K562 (cell line): Measurements from ENCODE around the gene ATP2A1. TPM values are rescaled to one million over a fixed set of nuclear protein-coding genes. Genes with fewer than 3 reads are reported as not detected.

Source experiments
- CBFB ChIP-seq: sonication (generic); formaldehyde crosslinking; IDR thresholded peaks from 2 replicates; pipeline ENCODE4 v1.4.0; 2020; ENCODE audit warnings: mild to moderate bottlenecking, missing genetic modification reagents
- CHD1 ChIP-seq: fragments of 200-600 bp; sonication (generic); IDR thresholded peaks from one replicate; pipeline ENCODE4 v1.6.1; 2012; ENCODE audit warnings: mild to moderate bottlenecking, moderate library complexity, low read length, inconsistent platforms
- ETV6 ChIP-seq, 3 experiments: fragments of 150-350 bp in 1 of 3; sonication (generic) in 1 of 3; formaldehyde crosslinking in 1 of 3; IDR thresholded peaks; 2 replicates each; pipeline versions ENCODE4 v1.6.1 to v1.8.0; 2014 to 2022; ENCODE audit warnings: borderline replicate concordance in 2 of 3, low read depth in 2 of 3, antibody characterized with exemption in 1 of 3, low read length in 1 of 3, mild to moderate bottlenecking in 1 of 3, missing genetic modification reagents in 1 of 3
- KDM5B ChIP-seq: fragments of 200-600 bp; sonication (generic); IDR thresholded peaks from 2 replicates; pipeline ENCODE4 v1.6.1; 2012; ENCODE audit warnings: low read depth, mild to moderate bottlenecking, moderate library complexity, low read length, control low read depth, inconsistent platforms; ENCODE audit not compliant: insufficient replicate concordance
- MITF ChIP-seq: IDR thresholded peaks from 2 replicates; pipeline ENCODE4 v1.6.1; 2014; ENCODE audit warnings: antibody characterized with exemption
- MTA3 ChIP-seq: fragments of 450-650 bp; formaldehyde crosslinking; IDR thresholded peaks from 2 replicates; pipeline ENCODE4 v1.6.1; 2017; ENCODE audit warnings: mild to moderate bottlenecking, borderline replicate concordance
- MYC ChIP-seq, 2 experiments: fragments of 250-450 bp in 1 of 2; sonication (Bioruptor Pico) in 1 of 2; IDR thresholded peaks; 2 replicates each; pipeline versions ENCODE4 v1.5.1 to v1.6.1; 2012 to 2021; ENCODE audit warnings: low read depth in 2 of 2, borderline replicate concordance in 1 of 2, improper control_type of control experiment in 1 of 2, low read length in 1 of 2, mild to moderate bottlenecking in 1 of 2, moderate library complexity in 1 of 2
- NFYB ChIP-seq: IDR thresholded peaks from 2 replicates; pipeline ENCODE4 v1.6.1; 2011; ENCODE audit warnings: mild to moderate bottlenecking, moderate library complexity; ENCODE audit not compliant: insufficient read length; ENCODE audit errors: extremely low read depth
- NR1H2 ChIP-seq: sonication (generic); formaldehyde crosslinking; IDR thresholded peaks from 2 replicates; pipeline ENCODE4 v1.4.0; 2020; ENCODE audit warnings: mild to moderate bottlenecking, missing genetic modification reagents
- NR2C1 ChIP-seq, 2 experiments: fragments of 450-650 bp; IDR thresholded peaks; 2 replicates each; pipeline ENCODE4 v1.6.1; 2017; ENCODE audit warnings: mild to moderate bottlenecking in 2 of 2, antibody characterized with exemption in 1 of 2, inconsistent platforms in 1 of 2, missing compliant biosample characterization in 1 of 2, missing genetic modification characterization in 1 of 2
- NR4A1 ChIP-seq, 2 experiments: fragments of 250-450 bp in 1 of 2; fragments of 450-650 bp in 1 of 2; sonication (Bioruptor Pico) in 1 of 2; IDR thresholded peaks; 2 replicates each; pipeline versions ENCODE4 v1.4.0 to v1.6.1; 2016 to 2020; ENCODE audit warnings: mild to moderate bottlenecking in 2 of 2, missing compliant biosample characterization in 1 of 2, missing genetic modification characterization in 1 of 2, moderate library complexity in 1 of 2
- RHOXF2B ChIP-seq: fragments of 250-450 bp; sonication (Bioruptor Pico); conservative IDR thresholded peaks from 2 replicates; pipeline ENCODE4 v1.5.1; 2021
- SMAD4 ChIP-seq: fragments of 250-450 bp; sonication (Bioruptor Pico); conservative IDR thresholded peaks from 2 replicates; pipeline ENCODE4 v1.8.0; 2021; ENCODE audit warnings: inconsistent platforms, mild to moderate bottlenecking, moderate library complexity
- SMARCA4 ChIP-seq: fragments of 450-650 bp; IDR thresholded peaks from 2 replicates; pipeline ENCODE4 v1.6.1; 2016
- THAP12 ChIP-seq: fragments of 250-450 bp; sonication (Bioruptor Pico); IDR thresholded peaks from 2 replicates; pipeline ENCODE4 v1.9.0; 2021; ENCODE audit warnings: mild to moderate bottlenecking, inconsistent platforms
- ZNF668 ChIP-seq: fragments of 250-450 bp; sonication (Bioruptor Pico); IDR thresholded peaks from 2 replicates; pipeline ENCODE4 v1.8.0; 2022; ENCODE audit warnings: mild to moderate bottlenecking, inconsistent platforms
- polyA plus RNA-seq, 8 experiments: library from polyadenylated mRNA; depleted of rRNA in 4 of 8; stranded (reverse) in 5 of 8; unstranded in 3 of 8; fragments of >200 nt; fragmentation: Nextera tagmentation in 2 of 8; fragmentation: Illumina TruSeq in 1 of 8; extraction: Ambion mirVana in 2 of 8; extraction: Trizol in 1 of 8; gene quantifications; 2 replicates each; pipeline versions ENCODE4 v1.2.1 to v1.2.3, GENCODE V29; 2011 to 2014; ENCODE audit warnings: inconsistent platforms in 1 of 8, missing spikeins in 1 of 8
- total RNA-seq, 7 experiments: library from RNA; depleted of rRNA in 6 of 7; stranded (reverse); fragments of >200 nt in 6 of 7; fragmentation: Illumina TruSeq in 2 of 7; extraction: Trizol in 2 of 7; gene quantifications; 2 replicates each; pipeline versions ENCODE4 v1.2.1 to v1.2.3, GENCODE V29; 2011 to 2021; ENCODE audit warnings: low replicate concordance in 1 of 7
- TF ChIP-seq, protein P1 (sequence below): sonication (generic); IDR thresholded peaks from 2 replicates; pipeline ENCODE4 v1.6.1; 2016
- TF ChIP-seq, protein P2 (sequence below): fragments of 450-650 bp; formaldehyde crosslinking; IDR thresholded peaks from 2 replicates; pipeline ENCODE4 v1.4.0; 2020; ENCODE audit warnings: mild to moderate bottlenecking, moderate library complexity

Gene ATP2A1
- total and polyA plus RNA-seq, 9 of the 15 experiments (the other 6 are each of a cell fraction or from before 2014, with no cell fraction given): 0.25 to 2.6 (median 0.65) TPM

- TF ChIP-seq MYC (IDR thresholded peaks at IDR 0.05; ENCODE audit: low read depth, low read length) (peak; percentile 37; the same call in 1 of the 2 replicates), MYC (CRISPR knock-in tag; IDR thresholded peaks at IDR 0.05; ENCODE audit: borderline replicate concordance, low read depth) (peak; percentile 86), CBFB (CRISPR knock-in tag) (no peak), ZNF668 (CRISPR knock-in tag) (no peak), SMARCA4 (peak; percentile 97), CHD1 (peak; percentile 86), SMAD4 (CRISPR knock-in tag) (peak; percentile 85), NR2C1 (IDR thresholded peaks at IDR 0.05) (peak; percentile 31; the same call in 1 of the 2 replicates), NR2C1 (tag; IDR thresholded peaks at IDR 0.05) (peak; percentile 52; the same call in 1 of the 2 replicates), MITF (peak; percentile 15; the same call in 1 of the 2 replicates), RHOXF2B (CRISPR knock-in tag) (peak; percentile 87; the same call in 1 of the 2 replicates), KDM5B (peak; percentile 65), ETV6 (IDR thresholded peaks at IDR 0.05; ENCODE audit: borderline replicate concordance in 1 of 2, low read depth in 2 of 2, low read length in 1 of 2) (no peak), ETV6 (CRISPR knock-in tag; IDR thresholded peaks at IDR 0.05; ENCODE audit: borderline replicate concordance) (no peak), NFYB (peak; percentile 5), MTA3 (peak; percentile 52), THAP12 (0 out of 2 replicates have a peak, but pooled peaks have one; percentile 16), NR1H2 (CRISPR knock-in tag) (0 out of 2 replicates have a peak, but pooled peaks have one; percentile 32), NR4A1 (CRISPR knock-in tag; IDR thresholded peaks at IDR 0.05) (peak; percentile 31; the same call in 1 of the 2 replicates), NR4A1 (tag; IDR thresholded peaks at IDR 0.05) (no peak)
- TF ChIP-seq, protein P1, sequence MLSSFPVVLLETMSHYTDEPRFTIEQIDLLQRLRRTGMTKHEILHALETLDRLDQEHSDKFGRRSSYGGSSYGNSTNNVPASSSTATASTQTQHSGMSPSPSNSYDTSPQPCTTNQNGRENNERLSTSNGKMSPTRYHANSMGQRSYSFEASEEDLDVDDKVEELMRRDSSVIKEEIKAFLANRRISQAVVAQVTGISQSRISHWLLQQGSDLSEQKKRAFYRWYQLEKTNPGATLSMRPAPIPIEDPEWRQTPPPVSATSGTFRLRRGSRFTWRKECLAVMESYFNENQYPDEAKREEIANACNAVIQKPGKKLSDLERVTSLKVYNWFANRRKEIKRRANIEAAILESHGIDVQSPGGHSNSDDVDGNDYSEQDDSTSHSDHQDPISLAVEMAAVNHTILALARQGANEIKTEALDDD: peak; percentile 65; the same call in 1 of the 2 replicates
- TF ChIP-seq, protein P2, sequence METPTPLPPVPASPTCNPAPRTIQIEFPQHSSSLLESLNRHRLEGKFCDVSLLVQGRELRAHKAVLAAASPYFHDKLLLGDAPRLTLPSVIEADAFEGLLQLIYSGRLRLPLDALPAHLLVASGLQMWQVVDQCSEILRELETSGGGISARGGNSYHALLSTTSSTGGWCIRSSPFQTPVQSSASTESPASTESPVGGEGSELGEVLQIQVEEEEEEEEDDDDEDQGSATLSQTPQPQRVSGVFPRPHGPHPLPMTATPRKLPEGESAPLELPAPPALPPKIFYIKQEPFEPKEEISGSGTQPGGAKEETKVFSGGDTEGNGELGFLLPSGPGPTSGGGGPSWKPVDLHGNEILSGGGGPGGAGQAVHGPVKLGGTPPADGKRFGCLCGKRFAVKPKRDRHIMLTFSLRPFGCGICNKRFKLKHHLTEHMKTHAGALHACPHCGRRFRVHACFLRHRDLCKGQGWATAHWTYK: peak; percentile 66; the same call in 1 of the 2 replicates
These were observed 47.3 kb downstream of the ATP2A1 start (continued) for GRCh38 chr16:28925386-28926228.
